OCI-LY1 (cell line): ENCODE data around the gene ASAH2.

Source experiments
- H2AFZ ChIP-seq: fragments of 200-600 bp; sonication (generic), shearing (Covaris generic); 2 replicates; pipeline ENCODE4 v1.6.0; 2014; ENCODE audit warnings: antibody characterized with exemption, mild to moderate bottlenecking, low read length
- H3F3A ChIP-seq: fragments of 200-600 bp; sonication (generic), shearing (Covaris generic); 2 replicates; pipeline ENCODE4 v1.6.0; 2014; ENCODE audit warnings: mild to moderate bottlenecking, antibody characterized with exemption, low read length, moderate library complexity; ENCODE audit not compliant: insufficient read depth
- H3K27ac ChIP-seq: fragments of 200-600 bp; sonication (generic); 2 replicates; pipeline ENCODE4 v1.5.1; 2014; ENCODE audit warnings: low read length, mixed run types, mild to moderate bottlenecking, low read depth; ENCODE audit not compliant: poor library complexity, severe bottlenecking
- H3K27me3 ChIP-seq: fragments of 200-600 bp; sonication (generic); 2 replicates; pipeline ENCODE4 v1.6.0; 2014; ENCODE audit warnings: antibody characterized with exemption, mild to moderate bottlenecking, low read length, moderate library complexity; ENCODE audit not compliant: insufficient read depth
- H3K36me3 ChIP-seq: fragments of 200-600 bp; sonication (generic); 2 replicates; pipeline ENCODE4 v1.6.1; 2014; ENCODE audit warnings: mild to moderate bottlenecking, antibody characterized with exemption, low read length, moderate library complexity, mixed read lengths; ENCODE audit not compliant: insufficient read depth
- H3K4me1 ChIP-seq: fragments of 200-600 bp; sonication (generic); 2 replicates; pipeline ENCODE4 v1.5.1; 2014; ENCODE audit warnings: mild to moderate bottlenecking, low read length, moderate library complexity; ENCODE audit not compliant: insufficient read depth, severe bottlenecking
- H3K4me2 ChIP-seq: fragments of 200-600 bp; sonication (generic), shearing (Covaris generic); 2 replicates; pipeline ENCODE4 v1.6.1; 2014; ENCODE audit warnings: low read length
- H3K4me3 ChIP-seq: fragments of 200-600 bp; sonication (generic); 2 replicates; pipeline ENCODE4 v1.5.1; 2014; ENCODE audit warnings: low read length, low read depth, mild to moderate bottlenecking, mixed read lengths; ENCODE audit not compliant: poor library complexity, severe bottlenecking
- H3K79me2 ChIP-seq: fragments of 200-600 bp; shearing (Covaris generic); 2 replicates; pipeline ENCODE4 v1.6.1; 2016; ENCODE audit warnings: mixed run types, low read length, mixed read lengths; ENCODE audit not compliant: insufficient read depth
- H3K9ac ChIP-seq: fragments of 200-600 bp; sonication (generic), shearing (Covaris generic); 2 replicates; pipeline ENCODE4 v1.6.1; 2014; ENCODE audit warnings: mild to moderate bottlenecking, low read length, mixed read lengths
- H3K9me2 ChIP-seq: fragments of 200-600 bp; sonication (generic), shearing (Covaris generic); 2 replicates; pipeline ENCODE4 v1.6.1; 2014; ENCODE audit warnings: low read depth, mild to moderate bottlenecking, low read length, mixed read lengths
- H3K9me3 ChIP-seq: fragments of 200-600 bp; shearing (Covaris generic); 2 replicates; pipeline ENCODE4 v1.6.1; 2014; ENCODE audit warnings: low read length, mixed read lengths
- H4K20me1 ChIP-seq: fragments of 200-600 bp; sonication (generic), shearing (Covaris generic); 2 replicates; pipeline ENCODE4 v1.6.0; 2016; ENCODE audit warnings: mild to moderate bottlenecking, low read length; ENCODE audit not compliant: insufficient read depth
- EZH2 ChIP-seq: fragments of 200-600 bp; sonication (generic), shearing (Covaris generic); IDR thresholded peaks from 2 replicates; pipeline ENCODE4 v1.8.0; 2017; ENCODE audit warnings: borderline replicate concordance, mixed run types, mild to moderate bottlenecking, antibody characterized with exemption, low read length, moderate library complexity, mixed read lengths
- TF ChIP-seq, protein P1 (sequence below): fragments of 200-600 bp; sonication (generic), shearing (Covaris generic); IDR thresholded peaks from 2 replicates; pipeline ENCODE4 v1.5.1; 2017; ENCODE audit warnings: mild to moderate bottlenecking, antibody characterized with exemption, low read length, moderate library complexity, mixed read lengths

ASAH2 gene

DNA sequence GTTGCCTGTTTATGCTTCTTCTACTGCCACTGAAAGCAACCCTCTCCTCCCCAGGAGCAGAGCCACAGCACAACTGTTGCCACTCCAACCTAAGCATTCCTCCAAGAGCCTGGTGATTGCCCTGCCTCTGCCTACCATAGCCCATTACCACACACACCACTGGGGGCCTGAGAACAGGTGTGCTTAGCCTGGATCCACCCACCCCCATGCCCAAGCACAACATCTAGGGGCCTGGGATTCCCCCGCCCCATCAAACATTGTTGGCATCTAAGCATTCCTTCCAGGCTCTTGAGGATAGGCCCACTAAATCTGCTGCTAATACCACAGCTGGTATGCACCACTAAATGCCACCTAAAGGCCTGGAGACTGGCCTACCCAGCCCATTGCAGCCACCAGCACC is 43.3 kb upstream of the ASAH2 start:
- no peak for TF ChIP-seq EZH2
- TF ChIP-seq, protein P1, sequence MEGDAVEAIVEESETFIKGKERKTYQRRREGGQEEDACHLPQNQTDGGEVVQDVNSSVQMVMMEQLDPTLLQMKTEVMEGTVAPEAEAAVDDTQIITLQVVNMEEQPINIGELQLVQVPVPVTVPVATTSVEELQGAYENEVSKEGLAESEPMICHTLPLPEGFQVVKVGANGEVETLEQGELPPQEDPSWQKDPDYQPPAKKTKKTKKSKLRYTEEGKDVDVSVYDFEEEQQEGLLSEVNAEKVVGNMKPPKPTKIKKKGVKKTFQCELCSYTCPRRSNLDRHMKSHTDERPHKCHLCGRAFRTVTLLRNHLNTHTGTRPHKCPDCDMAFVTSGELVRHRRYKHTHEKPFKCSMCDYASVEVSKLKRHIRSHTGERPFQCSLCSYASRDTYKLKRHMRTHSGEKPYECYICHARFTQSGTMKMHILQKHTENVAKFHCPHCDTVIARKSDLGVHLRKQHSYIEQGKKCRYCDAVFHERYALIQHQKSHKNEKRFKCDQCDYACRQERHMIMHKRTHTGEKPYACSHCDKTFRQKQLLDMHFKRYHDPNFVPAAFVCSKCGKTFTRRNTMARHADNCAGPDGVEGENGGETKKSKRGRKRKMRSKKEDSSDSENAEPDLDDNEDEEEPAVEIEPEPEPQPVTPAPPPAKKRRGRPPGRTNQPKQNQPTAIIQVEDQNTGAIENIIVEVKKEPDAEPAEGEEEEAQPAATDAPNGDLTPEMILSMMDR = no peak
- Histone ChIP-seq H3K36me3 (no peaks in the 10 kb centered on the region), H3K27ac (no peak overlapping the region), H3K4me1 (no peaks in the 10 kb centered on the region), H3K79me2 (no peaks in the 10 kb centered on the region), H3K9ac (no peak overlapping the region), H3K4me3 (no peak overlapping the region), H3K27me3 (no peaks in the 10 kb centered on the region), H3F3A (no peaks in the 10 kb centered on the region), H4K20me1 (no peaks in the 10 kb centered on the region), H3K9me3 (no peaks in the 10 kb centered on the region), H2AFZ (no peak overlapping the region), H3K9me2 (no peaks in the 10 kb centered on the region), H3K4me2 (no peak overlapping the region)

DNA sequence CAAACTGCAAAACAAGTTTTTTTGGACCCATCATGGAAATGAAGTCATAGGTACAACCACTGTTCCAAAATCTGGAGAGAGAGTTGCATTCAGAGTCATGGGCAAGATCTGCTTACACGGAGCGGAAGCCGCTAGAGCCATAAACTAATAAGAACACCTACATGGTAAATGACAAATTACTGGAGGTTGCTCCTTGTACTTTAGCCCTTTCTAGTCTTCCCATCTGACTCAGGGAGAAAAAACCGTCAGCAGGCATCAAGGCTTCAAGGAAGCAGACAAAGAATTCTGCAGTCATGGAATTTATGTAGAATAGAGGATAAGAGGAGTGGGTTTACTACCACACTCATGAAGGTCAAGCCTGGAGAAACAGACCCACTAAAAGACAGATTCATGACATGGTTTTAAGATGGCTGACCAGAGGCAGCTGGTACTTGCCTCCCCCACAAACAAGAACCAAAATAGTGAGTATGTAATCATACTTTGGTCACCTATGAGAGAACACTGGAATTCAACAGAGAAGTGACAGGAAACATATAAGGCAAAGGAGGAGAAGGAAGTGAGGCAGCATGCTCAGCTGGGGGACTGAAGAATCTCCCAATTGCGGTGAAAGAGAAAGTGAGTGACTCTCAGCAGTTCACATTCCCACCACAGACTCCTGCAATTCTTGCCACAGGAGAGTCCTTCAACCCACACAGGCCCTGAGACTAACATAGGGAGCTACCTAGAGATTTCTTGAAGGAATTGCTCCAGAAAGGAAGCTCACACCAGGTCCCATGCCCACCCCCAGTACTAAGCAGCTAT is 42.4 kb upstream of the ASAH2 start:
- Histone ChIP-seq H3K4me1 (no peaks in the 10 kb centered on the region), H3K27me3 (no peaks in the 10 kb centered on the region), H3K9me2 (no peaks in the 10 kb centered on the region), H3K9ac (no peak overlapping the region), H3K36me3 (no peaks in the 10 kb centered on the region), H3K9me3 (no peaks in the 10 kb centered on the region), H3K27ac (no peak overlapping the region), H2AFZ (no peak overlapping the region), H3F3A (no peaks in the 10 kb centered on the region), H3K4me2 (no peak overlapping the region), H4K20me1 (no peaks in the 10 kb centered on the region), H3K79me2 (no peaks in the 10 kb centered on the region), H3K4me3 (no peak overlapping the region)
- no peak for TF ChIP-seq EZH2
- TF ChIP-seq, protein P1 = no peak

DNA sequence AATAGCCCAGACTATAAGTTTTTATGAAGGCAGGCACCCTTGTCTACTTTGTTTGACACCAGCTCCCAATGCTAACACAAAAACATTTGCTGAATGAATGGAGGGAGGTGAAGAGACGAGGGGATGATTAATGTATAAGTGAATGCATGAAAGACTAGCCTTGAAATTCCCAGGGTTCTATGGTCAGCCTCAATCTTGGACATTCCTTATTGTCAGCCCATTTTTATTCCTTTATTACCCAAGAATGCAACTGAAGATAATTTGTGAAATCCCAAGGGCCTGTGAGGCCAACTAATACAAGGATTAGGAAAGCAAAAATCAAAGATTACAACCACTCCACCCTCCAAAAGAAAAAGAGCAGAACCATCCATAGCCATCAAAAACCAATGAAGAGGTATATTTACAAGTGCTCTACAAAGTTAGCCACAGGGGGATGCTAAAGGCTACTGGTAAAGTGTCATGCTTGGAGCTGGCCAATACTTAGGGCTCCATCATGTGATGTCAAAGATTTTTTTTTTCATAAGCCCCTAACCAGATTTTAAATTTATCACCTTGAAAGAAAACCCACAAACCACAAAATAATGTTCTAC is 40.0 kb upstream of the ASAH2 start:
- no peaks in the 10 kb centered on the region for H3K79me2 ChIP-seq
- no peak overlapping the region for H3K4me2 ChIP-seq
- H3K9ac ChIP-seq = no peak overlapping the region
- no peaks in the 10 kb centered on the region for H4K20me1 ChIP-seq
- H3K36me3 ChIP-seq = no peaks in the 10 kb centered on the region
- TF ChIP-seq, protein P1 = peak; percentile 46
- no peak for TF ChIP-seq EZH2
- H2AFZ ChIP-seq = no peak overlapping the region
- H3K4me3 ChIP-seq = no peak overlapping the region
- no peaks in the 10 kb centered on the region for H3K9me3 ChIP-seq
- H3K27me3 ChIP-seq = no peaks in the 10 kb centered on the region
- H3K4me1 ChIP-seq = no peaks in the 10 kb centered on the region
- no peaks in the 10 kb centered on the region for H3K9me2 ChIP-seq
- H3F3A ChIP-seq = no peaks in the 10 kb centered on the region
- H3K27ac ChIP-seq = no peak overlapping the region
